GDM1 (cell line): ENCODE results near the gene WNT4.

Experiments used
- DNase-seq: peaks from one replicate; lab custom pipeline; 2025; lab: John Stamatoyannopoulos, UW

WNT4 gene

GRCh38 chr1:22075718-22076117, 67.2 kb downstream of the WNT4 start:
- DNase-seq = peak; percentile 29

- no peak for DNase-seq
Measured at GRCh38 chr1:22074803-22075202, 68.1 kb downstream of the WNT4 start.

- DNase-seq = no peak
Measured at GRCh38 chr1:22071511-22071910, 71.4 kb downstream of the WNT4 start.
